Left renal cortex interstitium (tissue), 4 donors: ENCODE measurements around the gene GNAI2. TPM values are rescaled to one million over a fixed set of nuclear protein-coding genes. Genes with fewer than 3 reads are reported as not detected.
"Not testable (repeated sequence)": the region's sequence is repeated elsewhere in the genome, so short reads cannot be mapped to it uniquely, and the experiment has no call there.

Experiments used
- DNase-seq, 4 donors: peaks; one replicate each; pipeline ENCODE4 v3.0.0-alpha.2; 2013; ENCODE audit warnings: low read depth in 4 of 4, low spot score in 2 of 4, missing footprints in 1 of 4
- polyA plus RNA-seq, 4 donors: library from polyadenylated mRNA; unstranded; fragments of 120-200 nt; gene quantifications; one replicate each; pipeline ENCODE4 v1.2.1, GENCODE V29; 2013; ENCODE audit not compliant: insufficient read length in 4 of 4

Gene GNAI2
- polyA plus RNA-seq, 4 donors, result 176 to 232 (median 220) TPM

- DNase-seq, result no peak
These were observed 14.4 kb upstream of the GNAI2 start for GRCh38 chr3:50221411-50222168.

- DNase-seq, result no peak
These were observed 13.9 kb upstream of the GNAI2 start for GRCh38 chr3:50222169-50222528.

- DNase-seq, result no peak
These were observed 11.4 kb upstream of the GNAI2 start for GRCh38 chr3:50224639-50225038.

- no peak for DNase-seq
These were observed 9.1 kb upstream of the GNAI2 start for GRCh38 chr3:50226888-50227389.

- peak in 3 of 4 donors; percentile 87 to 93 (median 90) for DNase-seq
These were observed 8.4 kb upstream of the GNAI2 start for GRCh38 chr3:50227390-50228183.

GRCh38 chr3:50228184-50228763, 7.7 kb upstream of the GNAI2 start:
- not testable (repeated sequence) for DNase-seq

GRCh38 chr3:50229490-50229889, 6.5 kb upstream of the GNAI2 start:
- DNase-seq, result no peak

GRCh38 chr3:50230104-50230793, 5.8 kb upstream of the GNAI2 start:
- no peak for DNase-seq

- no peak for DNase-seq
These were observed 5.2 kb upstream of the GNAI2 start for GRCh38 chr3:50230794-50231125.

GRCh38 chr3:50231581-50231980, 4.4 kb upstream of the GNAI2 start:
- no peak for DNase-seq

- DNase-seq, result no peak
These were observed 3.7 kb upstream of the GNAI2 start for GRCh38 chr3:50232303-50232702.

GRCh38 chr3:50233176-50233575, 2.8 kb upstream of the GNAI2 start:
- DNase-seq, result no peak

- no peak for DNase-seq
These were observed 604 bp downstream of the GNAI2 start for GRCh38 chr3:50236484-50237132.

- no peak for DNase-seq
These were observed 1.2 kb downstream of the GNAI2 start for GRCh38 chr3:50237133-50237651.

GRCh38 chr3:50237754-50238548, 1.9 kb downstream of the GNAI2 start:
- no peak for DNase-seq

- no peak for DNase-seq
These were observed 2.6 kb downstream of the GNAI2 start for GRCh38 chr3:50238549-50239026.

- DNase-seq, result no peak
These were observed 3.6 kb downstream of the GNAI2 start for GRCh38 chr3:50239649-50240048.

- no peak for DNase-seq
These were observed 5.2 kb downstream of the GNAI2 start for GRCh38 chr3:50241163-50241562.

GRCh38 chr3:50241713-50242380, 5.8 kb downstream of the GNAI2 start:
- no peak for DNase-seq
